H9 (cell line): ENCODE results near the gene POLN. TPM values are rescaled to one million over a fixed set of nuclear protein-coding genes. Genes with fewer than 3 reads are reported as not detected.

Experiments
- DNase-seq: peaks from one replicate; pipeline ENCODE4 v3.0.0-alpha.2; 2017
- H2AFZ ChIP-seq: one replicate; pipeline ENCODE4 v1.6.1; 2013; ENCODE audit warnings: mild to moderate bottlenecking, low read length, control low read depth, moderate library complexity
- H2AK5ac ChIP-seq: 2 replicates; pipeline ENCODE4 v1.6.1; 2013; ENCODE audit warnings: low read length, control low read depth, mixed read lengths; ENCODE audit not compliant: insufficient read length
- H2BK120ac ChIP-seq: one replicate; pipeline ENCODE4 v1.6.1; 2013; ENCODE audit warnings: low read depth, mild to moderate bottlenecking, low read length, control low read depth, inconsistent platforms; ENCODE audit not compliant: poor library complexity, severe bottlenecking
- H2BK12ac ChIP-seq: 2 replicates; pipeline ENCODE4 v1.6.1; 2013; ENCODE audit warnings: low read length, control low read depth, mixed read lengths, low read depth; ENCODE audit not compliant: insufficient read length
- H2BK15ac ChIP-seq: 2 replicates; pipeline ENCODE4 v1.6.1; 2013; ENCODE audit warnings: low read depth, low read length, control low read depth
- H2BK20ac ChIP-seq: one replicate; pipeline ENCODE4 v1.6.1; 2013; ENCODE audit warnings: low read depth, mild to moderate bottlenecking, low read length, control low read depth, inconsistent platforms; ENCODE audit not compliant: poor library complexity, severe bottlenecking
- H2BK5ac ChIP-seq: 2 replicates; pipeline ENCODE4 v1.6.1; 2013; ENCODE audit warnings: low read length, control low read depth, mixed read lengths; ENCODE audit not compliant: insufficient read length
- H3K14ac ChIP-seq: 2 replicates; pipeline ENCODE4 v1.6.1; 2013; ENCODE audit warnings: low read length, control low read depth; ENCODE audit not compliant: insufficient read depth
- H3K18ac ChIP-seq: 2 replicates; pipeline ENCODE4 v1.6.1; 2013; ENCODE audit warnings: low read depth, mild to moderate bottlenecking, mixed read lengths, low read length, control low read depth; ENCODE audit not compliant: insufficient read length
- H3K23ac ChIP-seq: 2 replicates; pipeline ENCODE4 v1.6.1; 2013; ENCODE audit warnings: low read length, control low read depth, mixed read lengths, low read depth; ENCODE audit not compliant: insufficient read length
- H3K23me2 ChIP-seq: 2 replicates; pipeline ENCODE4 v1.6.1; 2013; ENCODE audit warnings: low read depth, mild to moderate bottlenecking, mixed read lengths, low read length, control low read depth; ENCODE audit not compliant: insufficient read length, poor library complexity, severe bottlenecking
- H3K27ac ChIP-seq: 2 replicates; pipeline ENCODE4 v1.5.1; 2013; ENCODE audit warnings: low read length, control low read depth, mixed read lengths, low read depth; ENCODE audit not compliant: insufficient read length
- H3K27me3 ChIP-seq: 2 replicates; pipeline ENCODE4 v1.6.1; 2013; ENCODE audit warnings: low read length, control low read depth, inconsistent platforms; ENCODE audit not compliant: insufficient read depth
- H3K4ac ChIP-seq: 2 replicates; pipeline ENCODE4 v1.6.1; 2013; ENCODE audit warnings: low read depth, mild to moderate bottlenecking, control low read depth, inconsistent platforms, low read length, moderate library complexity
- H3K4me1 ChIP-seq: 2 replicates; pipeline ENCODE4 v1.6.1; 2013; ENCODE audit warnings: low read length, control low read depth, inconsistent platforms; ENCODE audit not compliant: insufficient read depth
- H3K4me2 ChIP-seq: 2 replicates; pipeline ENCODE4 v1.6.1; 2013; ENCODE audit warnings: low read length, control low read depth, mixed read lengths; ENCODE audit not compliant: insufficient read length, insufficient read depth
- H3K56ac ChIP-seq: 2 replicates; pipeline ENCODE4 v1.6.1; 2013; ENCODE audit warnings: low read depth, mild to moderate bottlenecking, mixed read lengths, low read length, control low read depth; ENCODE audit not compliant: insufficient read length
- H3K79me1 ChIP-seq: 2 replicates; pipeline ENCODE4 v1.6.1; 2013; ENCODE audit warnings: low read depth, mild to moderate bottlenecking, moderate library complexity, low read length, control low read depth, inconsistent platforms; ENCODE audit not compliant: insufficient read depth, poor library complexity, severe bottlenecking
- H3K79me2 ChIP-seq: 2 replicates; pipeline ENCODE4 v1.6.1; 2013; ENCODE audit warnings: low read length, control low read depth, inconsistent platforms; ENCODE audit not compliant: insufficient read depth
- H3K9ac ChIP-seq: 2 replicates; pipeline ENCODE4 v1.6.1; 2013; ENCODE audit warnings: low read length, control low read depth, mixed read lengths; ENCODE audit not compliant: insufficient read length; ENCODE audit errors: extremely low read depth
- H3K9me3 ChIP-seq: one replicate; pipeline ENCODE4 v1.6.1; 2013; ENCODE audit warnings: low read depth, low read length, inconsistent platforms; ENCODE audit not compliant: control insufficient read depth
- H3T11ph ChIP-seq: one replicate; pipeline ENCODE4 v1.6.1; 2013; ENCODE audit warnings: mild to moderate bottlenecking, low read length, control low read depth, inconsistent platforms
- H4K20me1 ChIP-seq: one replicate; pipeline ENCODE4 v1.6.1; 2013; ENCODE audit not compliant: control insufficient read depth, insufficient read length, insufficient read depth
- H4K5ac ChIP-seq: 2 replicates; pipeline ENCODE4 v1.6.1; 2013; ENCODE audit warnings: low read depth, mild to moderate bottlenecking, mixed read lengths, low read length, control low read depth; ENCODE audit not compliant: insufficient read length
- H4K8ac ChIP-seq: replicated peaks from 2 replicates; pipeline ENCODE4 v1.6.1; 2013; ENCODE audit warnings: low read length, control low read depth, mixed read lengths, low read depth; ENCODE audit not compliant: insufficient read length
- H4K91ac ChIP-seq: 2 replicates; pipeline ENCODE4 v1.6.1; 2013; ENCODE audit warnings: low read depth, mild to moderate bottlenecking, moderate library complexity, mixed read lengths, low read length, control low read depth; ENCODE audit not compliant: insufficient read length
- H3K27ac Mint-ChIP-seq, 3 experiments: 2 replicates in 2 of 3; 3 replicates in 1 of 3; pipeline ENCODE4 v1.8.0; 2020 to 2021; ENCODE audit warnings: mixed read lengths in 3 of 3, mild to moderate bottlenecking in 1 of 3, moderate library complexity in 1 of 3
- H3K27me3 Mint-ChIP-seq: 2 replicates; pipeline ENCODE4 v1.8.0; 2021; ENCODE audit warnings: low read depth, mild to moderate bottlenecking, moderate library complexity, mixed read lengths
- H3K36me3 Mint-ChIP-seq, 3 experiments: 2 replicates in 2 of 3; 3 replicates in 1 of 3; pipeline ENCODE4 v1.8.0; 2020 to 2021; ENCODE audit warnings: low read depth in 3 of 3, mixed read lengths in 3 of 3; ENCODE audit not compliant: insufficient read depth in 1 of 3
- H3K4me1 Mint-ChIP-seq, 2 experiments: 2 replicates each; pipeline ENCODE4 v1.8.0; 2020; ENCODE audit warnings: mixed read lengths in 2 of 2
- H3K4me3 Mint-ChIP-seq, 2 experiments: 2 replicates in 1 of 2; 3 replicates in 1 of 2; pipeline ENCODE4 v1.8.0; 2020 to 2021; ENCODE audit warnings: mild to moderate bottlenecking in 2 of 2, mixed read lengths in 2 of 2, moderate library complexity in 1 of 2
- H3K9me3 Mint-ChIP-seq, 2 experiments: 2 replicates in 1 of 2; 3 replicates in 1 of 2; pipeline ENCODE4 v1.8.0; 2020; ENCODE audit warnings: mild to moderate bottlenecking in 2 of 2, mixed read lengths in 2 of 2, moderate library complexity in 1 of 2
- CTCF ChIP-seq: fragments of 200-600 bp; sonication (generic); conservative IDR thresholded peaks from 3 replicates; pipeline ENCODE4 v1.8.0; 2021; ENCODE audit warnings: antibody characterized with exemption, mild to moderate bottlenecking
- WGBS: extraction: QIAGEN DNeasy Blood & Tissue Kit; methylation state at CpG from one replicate; pipeline ENCODE4 v1.1.7; 2013; ENCODE audit warnings: missing lambda C conversion rate, low lambda C conversion rate, mixed read lengths; ENCODE audit not compliant: insufficient read length; ENCODE audit errors: extremely low coverage; 5-methylcytosine and 5-hydroxymethylcytosine counted together
- total RNA-seq: library from RNA; stranded (reverse); gene quantifications from 2 replicates; pipeline ENCODE4 v1.2.1, GENCODE V29; 2021

POLN gene
- total RNA-seq, 1 experiment from 2014 or later: 0.74 TPM

GRCh38 chr4:2283199-2283711 is 41.3 kb upstream of the POLN start:
- no peaks in the 10 kb centered on the region for H3K23me2 ChIP-seq
- no peak overlapping the region for H3K4me2 ChIP-seq
- H3K14ac ChIP-seq: no peak overlapping the region
- no peak overlapping the region for H3K4ac ChIP-seq
- no peak overlapping the region for H2BK120ac ChIP-seq
- H3T11ph ChIP-seq: no peak overlapping the region
- Mint-ChIP-seq H3K4me1 (peaks cover 4 to 15% of the 10 kb centered on the region in 2 experiments; a peak in 3 of 4 replicates), H3K27ac (no peak overlapping the region), H3K36me3 (no peaks in the 10 kb centered on the region; a peak in 1 of 7 replicates), H3K9me3 (no peaks in the 10 kb centered on the region), H3K27me3 (peaks cover 3% of the 10 kb centered on the region), H3K4me3 (no peak overlapping the region)
- no peak overlapping the region for H3K27ac ChIP-seq
- H3K4me1 ChIP-seq: no peaks in the 10 kb centered on the region; the same call in 1 of the 2 replicates
- no peak for DNase-seq
- H2BK5ac ChIP-seq: no peak overlapping the region
- 100% methylated on average over 2 of the region's 3 CpGs for WGBS
- H3K9me3 ChIP-seq: no peaks in the 10 kb centered on the region
- no peaks in the 10 kb centered on the region for H3K79me2 ChIP-seq
- H3K23ac ChIP-seq: no peak overlapping the region
- H4K8ac ChIP-seq: no peak overlapping the region
- H2BK15ac ChIP-seq: no peak overlapping the region
- H3K18ac ChIP-seq: no peak overlapping the region
- H2AK5ac ChIP-seq: no peak overlapping the region
- no peak overlapping the region for H2AFZ ChIP-seq
- H2BK12ac ChIP-seq: no peak overlapping the region
- no peaks in the 10 kb centered on the region for H3K79me1 ChIP-seq
- H3K27me3 ChIP-seq: no peaks in the 10 kb centered on the region
- H2BK20ac ChIP-seq: no peak overlapping the region
- no peak for TF ChIP-seq CTCF
- H4K91ac ChIP-seq: no peak overlapping the region
- H4K20me1 ChIP-seq: no peaks in the 10 kb centered on the region
- no peak overlapping the region for H4K5ac ChIP-seq
- H3K56ac ChIP-seq: no peak overlapping the region
- H3K9ac ChIP-seq: no peak overlapping the region
